Measurements from ENCODE around the gene SLC3A2. TPM values are rescaled to one million over a fixed set of nuclear protein-coding genes. Genes with fewer than 3 reads are reported as not detected.

Gene SLC3A2
- total and polyA plus RNA-seq, 2 of the 13 experiments (the other 11 are each of a cell fraction or from before 2014, with no cell fraction given), result 213 to 226 TPM

DNA sequence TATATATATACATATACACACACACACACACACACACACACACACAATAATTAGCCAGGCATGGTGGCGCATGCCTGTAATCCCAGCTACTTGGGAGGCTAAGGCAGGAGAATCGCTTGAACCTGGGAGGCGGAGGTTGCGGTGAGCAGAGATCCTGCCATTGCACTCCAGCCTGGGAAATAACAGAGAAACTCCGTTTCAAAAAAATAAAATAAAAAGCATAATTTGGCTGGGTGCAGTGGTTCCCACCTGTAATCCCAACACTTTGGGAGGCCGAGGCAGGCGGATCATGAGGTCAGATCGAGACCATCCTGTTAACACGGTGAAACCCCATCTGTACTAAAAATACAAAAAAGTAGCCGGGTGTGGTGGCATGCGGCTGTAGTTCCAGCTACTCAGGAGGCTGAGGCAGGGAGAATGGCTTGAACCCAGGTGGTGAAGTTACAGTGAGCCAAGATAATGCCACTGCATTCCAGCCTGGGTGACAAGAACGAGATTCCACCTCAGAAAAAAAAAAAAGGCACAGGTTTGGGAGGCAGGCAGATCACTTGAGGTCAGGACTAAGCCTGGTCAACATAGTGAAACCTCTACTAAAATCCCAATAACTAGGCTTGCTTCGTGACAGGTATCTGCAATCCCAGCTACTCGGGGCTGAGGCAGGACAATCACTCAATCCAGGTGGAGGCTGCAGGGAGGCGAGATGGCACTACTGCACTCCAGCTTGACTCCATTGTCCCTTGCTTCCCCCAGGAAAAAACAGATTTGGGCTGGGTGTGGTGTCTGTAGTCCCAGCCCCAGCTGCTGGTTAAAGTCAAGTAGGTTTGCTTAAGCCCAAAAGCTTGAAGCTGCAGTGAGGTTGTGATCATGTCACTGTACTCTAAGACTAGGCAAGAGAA lies 29.5 kb upstream of the SLC3A2 start (continued):
- TF ChIP-seq THYN1 (CRISPR knock-in tag; IDR thresholded peaks at IDR 0.05; ENCODE audit: borderline replicate concordance, low read depth), result no peak
- TF ChIP-seq MED1 (CRISPR knock-in tag; IDR thresholded peaks at IDR 0.05), result no peak
- TF ChIP-seq DBP (CRISPR knock-in tag; IDR thresholded peaks at IDR 0.05; ENCODE audit: not compliant biosample characterization), result no peak
- no peak for TF ChIP-seq ZNF350 (CRISPR knock-in tag; IDR thresholded peaks at IDR 0.05; ENCODE audit: borderline replicate concordance, low read depth)
- no peak for TF ChIP-seq ZKSCAN1 (IDR thresholded peaks at IDR 0.05; ENCODE audit: low read length)
- TF ChIP-seq CENPBD1 (CRISPR knock-in tag; IDR thresholded peaks at IDR 0.05; ENCODE audit: borderline replicate concordance, low read depth), result no peak
- TF ChIP-seq ZNF180 (CRISPR knock-in tag; IDR thresholded peaks at IDR 0.05; ENCODE audit: borderline replicate concordance, low read depth), result no peak
- no peak for TF ChIP-seq KLF6 (CRISPR knock-in tag; IDR thresholded peaks at IDR 0.05)
- peak; percentile 15; the same call in 1 of the 2 replicates for TF ChIP-seq POLR2AphosphoS2 (IDR thresholded peaks at IDR 0.05; ENCODE audit: low read depth, low read length)
- TF ChIP-seq TAF1 (CRISPR knock-in tag; IDR thresholded peaks at IDR 0.05), result no peak; the same call in 1 of the 2 replicates
- TF ChIP-seq NFYB (CRISPR knock-in tag; IDR thresholded peaks at IDR 0.05), result no peak
- no peak for TF ChIP-seq ZNF3 (CRISPR knock-in tag; IDR thresholded peaks at IDR 0.05)
- no peak for TF ChIP-seq ZFP41 (CRISPR knock-in tag; IDR thresholded peaks at IDR 0.05; ENCODE audit: borderline replicate concordance)
- TF ChIP-seq, protein P1, sequence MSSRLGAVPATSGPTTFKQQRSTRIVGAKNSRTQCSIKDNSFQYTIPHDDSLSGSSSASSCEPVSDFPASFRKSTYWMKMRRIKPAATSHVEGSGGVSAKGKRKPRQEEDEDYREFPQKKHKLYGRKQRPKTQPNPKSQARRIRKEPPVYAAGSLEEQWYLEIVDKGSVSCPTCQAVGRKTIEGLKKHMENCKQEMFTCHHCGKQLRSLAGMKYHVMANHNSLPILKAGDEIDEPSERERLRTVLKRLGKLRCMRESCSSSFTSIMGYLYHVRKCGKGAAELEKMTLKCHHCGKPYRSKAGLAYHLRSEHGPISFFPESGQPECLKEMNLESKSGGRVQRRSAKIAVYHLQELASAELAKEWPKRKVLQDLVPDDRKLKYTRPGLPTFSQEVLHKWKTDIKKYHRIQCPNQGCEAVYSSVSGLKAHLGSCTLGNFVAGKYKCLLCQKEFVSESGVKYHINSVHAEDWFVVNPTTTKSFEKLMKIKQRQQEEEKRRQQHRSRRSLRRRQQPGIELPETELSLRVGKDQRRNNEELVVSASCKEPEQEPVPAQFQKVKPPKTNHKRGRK (CRISPR knock-in tag; IDR thresholded peaks at IDR 0.05), result no peak
- TF ChIP-seq CSRNP1 (CRISPR knock-in tag; IDR thresholded peaks at IDR 0.05), result no peak
- TF ChIP-seq, protein P2, sequence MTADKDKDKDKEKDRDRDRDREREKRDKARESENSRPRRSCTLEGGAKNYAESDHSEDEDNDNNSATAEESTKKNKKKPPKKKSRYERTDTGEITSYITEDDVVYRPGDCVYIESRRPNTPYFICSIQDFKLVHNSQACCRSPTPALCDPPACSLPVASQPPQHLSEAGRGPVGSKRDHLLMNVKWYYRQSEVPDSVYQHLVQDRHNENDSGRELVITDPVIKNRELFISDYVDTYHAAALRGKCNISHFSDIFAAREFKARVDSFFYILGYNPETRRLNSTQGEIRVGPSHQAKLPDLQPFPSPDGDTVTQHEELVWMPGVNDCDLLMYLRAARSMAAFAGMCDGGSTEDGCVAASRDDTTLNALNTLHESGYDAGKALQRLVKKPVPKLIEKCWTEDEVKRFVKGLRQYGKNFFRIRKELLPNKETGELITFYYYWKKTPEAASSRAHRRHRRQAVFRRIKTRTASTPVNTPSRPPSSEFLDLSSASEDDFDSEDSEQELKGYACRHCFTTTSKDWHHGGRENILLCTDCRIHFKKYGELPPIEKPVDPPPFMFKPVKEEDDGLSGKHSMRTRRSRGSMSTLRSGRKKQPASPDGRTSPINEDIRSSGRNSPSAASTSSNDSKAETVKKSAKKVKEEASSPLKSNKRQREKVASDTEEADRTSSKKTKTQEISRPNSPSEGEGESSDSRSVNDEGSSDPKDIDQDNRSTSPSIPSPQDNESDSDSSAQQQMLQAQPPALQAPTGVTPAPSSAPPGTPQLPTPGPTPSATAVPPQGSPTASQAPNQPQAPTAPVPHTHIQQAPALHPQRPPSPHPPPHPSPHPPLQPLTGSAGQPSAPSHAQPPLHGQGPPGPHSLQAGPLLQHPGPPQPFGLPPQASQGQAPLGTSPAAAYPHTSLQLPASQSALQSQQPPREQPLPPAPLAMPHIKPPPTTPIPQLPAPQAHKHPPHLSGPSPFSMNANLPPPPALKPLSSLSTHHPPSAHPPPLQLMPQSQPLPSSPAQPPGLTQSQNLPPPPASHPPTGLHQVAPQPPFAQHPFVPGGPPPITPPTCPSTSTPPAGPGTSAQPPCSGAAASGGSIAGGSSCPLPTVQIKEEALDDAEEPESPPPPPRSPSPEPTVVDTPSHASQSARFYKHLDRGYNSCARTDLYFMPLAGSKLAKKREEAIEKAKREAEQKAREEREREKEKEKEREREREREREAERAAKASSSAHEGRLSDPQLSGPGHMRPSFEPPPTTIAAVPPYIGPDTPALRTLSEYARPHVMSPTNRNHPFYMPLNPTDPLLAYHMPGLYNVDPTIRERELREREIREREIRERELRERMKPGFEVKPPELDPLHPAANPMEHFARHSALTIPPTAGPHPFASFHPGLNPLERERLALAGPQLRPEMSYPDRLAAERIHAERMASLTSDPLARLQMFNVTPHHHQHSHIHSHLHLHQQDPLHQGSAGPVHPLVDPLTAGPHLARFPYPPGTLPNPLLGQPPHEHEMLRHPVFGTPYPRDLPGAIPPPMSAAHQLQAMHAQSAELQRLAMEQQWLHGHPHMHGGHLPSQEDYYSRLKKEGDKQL (CRISPR knock-in tag; IDR thresholded peaks at IDR 0.05; ENCODE audit: low read depth), result no peak
- no peak for TF ChIP-seq SNAI1 (CRISPR knock-in tag; IDR thresholded peaks at IDR 0.05; ENCODE audit: borderline replicate concordance)
- no peak for TF ChIP-seq MIER3 (CRISPR knock-in tag; IDR thresholded peaks at IDR 0.05; ENCODE audit: borderline replicate concordance)
- no peak for TF ChIP-seq MIXL1 (CRISPR knock-in tag; IDR thresholded peaks at IDR 0.05)
